Stimulated activated CD4-positive, alpha-beta T cell treated with anti-CD3 and anti-CD28 coated beads, Interleukin-1b, Interleukin-23, amount 100 ng/mL, for 24 hours (primary cell): ENCODE results near the gene CHRND.

Experiments used
- DNase-seq, 4 experiments: peaks; one replicate each; pipeline ENCODE4 v3.0.0-alpha.2; 2020; ENCODE audit warnings: low read depth in 4 of 4, low spot score in 1 of 4

CHRND gene

GRCh38 chr2:232541195-232541960, 15.4 kb downstream of the CHRND start:
- no peak for DNase-seq

DNA sequence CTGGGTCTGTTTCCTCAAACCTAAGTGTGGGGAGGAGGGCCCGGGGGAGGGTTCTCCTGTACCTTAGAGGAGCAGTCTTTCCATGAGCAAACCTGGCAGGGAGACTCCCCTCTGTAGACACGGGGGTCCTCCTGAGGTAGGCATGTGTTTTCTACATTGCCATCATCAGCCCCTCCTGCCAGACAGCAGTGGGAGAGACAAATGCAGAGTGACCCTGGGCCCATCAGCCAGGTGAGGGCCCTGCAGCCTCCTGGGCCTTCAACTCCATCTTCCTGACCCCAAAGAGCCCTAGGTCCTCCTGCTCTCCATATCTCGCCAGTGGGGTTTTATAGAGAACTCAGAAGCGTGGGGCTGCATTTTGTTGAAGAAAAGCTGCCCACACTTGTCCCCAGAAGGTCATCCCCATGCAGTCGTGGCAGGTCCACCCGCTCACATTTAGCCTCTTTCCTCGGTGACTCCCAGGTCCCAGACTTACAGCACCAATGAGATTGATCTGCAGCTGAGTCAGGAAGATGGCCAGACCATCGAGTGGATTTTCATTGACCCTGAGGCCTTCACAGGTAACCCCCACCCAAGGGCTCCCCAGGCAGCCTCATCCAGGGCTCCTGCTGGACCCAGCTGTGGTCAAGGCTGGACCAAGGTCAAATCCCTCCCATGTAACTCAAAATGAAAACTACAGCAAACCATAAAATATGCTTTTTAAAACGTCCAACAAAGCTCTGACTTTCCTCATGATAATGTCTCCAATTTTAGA, 16.2 kb downstream of the CHRND start:
- DNase-seq = no peak

- no peak for DNase-seq
Measured at GRCh38 chr2:232542715-232543467, 16.9 kb downstream of the CHRND start.

DNA sequence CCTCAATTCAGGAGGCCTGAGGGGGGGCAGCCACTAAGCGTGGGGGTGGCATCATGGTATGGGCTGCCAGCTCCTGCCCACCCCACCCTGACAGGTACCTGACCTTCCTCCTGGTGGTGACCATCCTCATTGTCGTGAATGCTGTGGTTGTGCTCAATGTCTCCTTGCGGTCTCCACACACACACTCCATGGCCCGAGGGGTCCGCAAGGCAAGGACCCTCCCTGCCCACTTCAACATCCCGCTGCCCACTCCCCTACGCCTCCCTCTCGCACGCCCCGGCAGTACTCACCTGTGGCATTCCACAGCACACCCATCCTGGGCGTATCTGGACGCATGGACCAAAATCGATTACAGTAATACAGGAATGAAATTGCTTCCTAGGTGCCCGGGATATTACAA, 17.5 kb downstream of the CHRND start:
- no peak for DNase-seq

DNA sequence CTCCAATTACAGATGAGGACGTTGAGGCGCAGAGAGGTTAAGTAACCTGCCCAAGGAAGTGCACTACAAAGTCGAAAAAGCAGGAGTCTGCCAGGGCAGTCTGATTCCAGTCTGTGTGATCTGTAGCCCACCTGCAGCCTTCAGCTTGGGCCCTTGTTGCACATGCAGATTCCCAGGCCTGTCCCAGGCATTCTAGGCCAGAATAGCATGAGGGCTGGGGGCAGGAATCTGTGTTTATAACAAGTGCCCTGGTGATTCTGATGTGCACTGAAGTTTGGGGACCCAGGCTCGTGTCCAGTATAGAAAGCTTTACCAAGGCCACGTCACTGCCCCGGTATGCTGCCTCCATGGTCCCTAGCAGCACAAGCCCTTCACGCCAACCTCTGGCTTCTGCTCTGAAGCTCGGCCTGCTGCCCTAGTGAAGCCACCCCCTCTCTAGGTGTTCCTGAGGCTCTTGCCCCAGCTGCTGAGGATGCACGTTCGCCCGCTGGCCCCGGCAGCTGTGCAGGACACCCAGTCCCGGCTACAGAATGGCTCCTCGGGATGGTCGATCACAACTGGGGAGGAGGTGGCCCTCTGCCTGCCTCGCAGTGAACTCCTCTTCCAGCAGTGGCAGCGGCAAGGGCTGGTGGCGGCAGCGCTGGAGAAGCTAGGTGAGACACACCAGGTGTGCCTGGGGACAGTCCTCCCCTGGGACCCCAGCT, 18.1 kb downstream of the CHRND start:
- DNase-seq = no peak

DNA sequence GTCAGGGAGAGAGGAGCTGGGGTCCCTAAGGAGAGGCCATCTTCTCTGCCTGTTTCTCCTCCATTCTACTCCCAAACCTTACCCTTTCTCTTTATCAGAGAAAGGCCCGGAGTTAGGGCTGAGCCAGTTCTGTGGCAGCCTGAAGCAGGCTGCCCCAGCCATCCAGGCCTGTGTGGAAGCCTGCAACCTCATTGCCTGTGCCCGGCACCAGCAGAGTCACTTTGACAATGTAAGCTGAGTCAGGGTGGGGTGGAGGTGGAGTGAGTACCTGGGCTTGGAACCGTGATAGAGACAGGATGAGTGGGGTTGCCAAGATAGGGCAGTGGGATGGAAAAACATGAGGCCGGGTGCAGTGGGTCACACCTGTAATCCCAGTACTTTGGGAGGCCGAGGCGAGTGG, 18.7 kb downstream of the CHRND start:
- no peak for DNase-seq

DNA sequence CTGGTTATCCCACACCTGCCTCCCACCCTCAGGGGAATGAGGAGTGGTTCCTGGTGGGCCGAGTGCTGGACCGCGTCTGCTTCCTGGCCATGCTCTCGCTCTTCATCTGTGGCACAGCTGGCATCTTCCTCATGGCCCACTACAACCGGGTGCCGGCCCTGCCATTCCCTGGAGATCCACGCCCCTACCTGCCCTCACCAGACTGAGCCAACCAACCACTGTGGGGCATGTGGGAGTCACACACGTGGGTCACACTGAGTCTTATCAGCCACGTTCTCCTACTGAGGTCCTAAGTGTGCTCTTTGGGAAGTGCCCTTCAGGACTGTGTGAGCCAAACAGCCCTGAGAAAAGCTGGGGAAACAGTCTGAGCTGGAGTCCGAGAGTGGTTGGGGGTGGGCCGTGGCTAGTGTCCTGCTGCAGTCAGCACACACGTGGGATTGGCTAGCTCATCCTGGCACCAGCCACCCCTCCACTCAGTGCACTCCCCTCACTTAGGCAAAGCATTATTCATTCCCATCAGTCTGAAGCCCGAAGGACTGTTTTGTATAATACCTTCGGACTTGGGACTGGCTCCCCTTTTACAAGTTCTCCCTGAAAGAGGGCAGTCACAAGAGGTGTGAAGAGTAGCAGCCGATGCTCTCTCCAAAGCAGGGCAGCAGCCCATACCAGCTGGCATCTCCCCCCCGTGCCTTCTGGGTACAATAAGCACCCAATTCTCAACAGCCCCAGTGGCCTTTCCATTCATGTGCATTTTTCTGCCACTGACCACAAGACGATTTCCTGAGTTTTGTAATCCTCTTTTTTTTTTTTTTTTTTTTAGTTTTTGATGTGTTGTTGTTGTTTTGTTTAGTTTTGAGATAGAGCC, 19.8 kb downstream of the CHRND start:
- no peak for DNase-seq

GRCh38 chr2:232547991-232548390, 22.0 kb downstream of the CHRND start:
- DNase-seq = no peak

- no peak for DNase-seq
Measured at GRCh38 chr2:232549655-232550353, 23.8 kb downstream of the CHRND start.

GRCh38 chr2:232550354-232551249, 24.6 kb downstream of the CHRND start, which contains the start of the genes EIF4E2 and TIGD1:
TSS of gene EIF4E2 (plus strand) at chr2:232550689. CDS start at chr2:232550725, 36 bp downstream.
TSS of gene TIGD1 (minus strand) at chr2:232550557. CDS start at chr2:232549882, 675 bp downstream.
- peak; percentile 81 to 90 (median 86) for DNase-seq

DNA sequence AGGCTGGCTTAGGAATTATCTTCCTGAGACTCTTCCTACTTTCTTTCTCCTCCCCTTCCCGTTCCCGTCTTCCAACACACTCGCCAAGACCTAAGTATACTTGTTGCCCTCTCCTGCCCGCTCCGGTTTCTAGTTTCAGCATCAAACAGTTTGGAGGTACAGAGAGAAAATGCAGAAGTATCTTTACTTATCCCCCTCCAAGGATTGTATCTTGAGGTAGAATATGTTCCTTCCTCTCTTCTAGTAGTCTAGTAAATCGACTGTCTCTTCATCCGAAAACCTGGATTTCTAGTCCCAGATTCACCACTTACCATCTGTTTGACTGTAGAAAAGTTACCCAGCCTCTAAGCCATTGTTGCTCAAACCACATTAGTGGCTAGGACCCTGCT, 25.3 kb downstream of the CHRND start:
- no peak for DNase-seq

DNA sequence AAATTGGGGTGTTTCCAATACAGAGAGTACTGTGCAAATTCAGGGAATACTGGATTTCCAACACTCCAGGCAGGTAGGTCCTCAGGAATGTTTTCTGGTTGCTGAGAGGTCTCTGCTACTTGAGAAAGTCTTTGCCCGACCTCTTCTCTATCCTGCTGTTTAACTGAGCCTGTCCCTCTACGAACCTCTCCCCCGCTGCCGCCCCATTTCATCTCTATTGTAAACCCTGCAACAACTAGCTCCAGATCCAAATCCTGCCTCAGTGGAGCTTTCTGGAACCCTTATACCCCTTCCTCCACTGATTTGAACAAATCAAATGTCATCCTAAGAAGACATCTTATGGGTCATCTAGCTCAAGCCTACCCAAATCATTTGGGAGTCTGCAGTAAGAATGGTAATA, 25.8 kb downstream of the CHRND start:
- no peak for DNase-seq

- DNase-seq = no peak
Measured at GRCh38 chr2:232556426-232556825, 30.5 kb downstream of the CHRND start.

GRCh38 chr2:232562515-232563151, 36.7 kb downstream of the CHRND start:
- no peak for DNase-seq

DNA sequence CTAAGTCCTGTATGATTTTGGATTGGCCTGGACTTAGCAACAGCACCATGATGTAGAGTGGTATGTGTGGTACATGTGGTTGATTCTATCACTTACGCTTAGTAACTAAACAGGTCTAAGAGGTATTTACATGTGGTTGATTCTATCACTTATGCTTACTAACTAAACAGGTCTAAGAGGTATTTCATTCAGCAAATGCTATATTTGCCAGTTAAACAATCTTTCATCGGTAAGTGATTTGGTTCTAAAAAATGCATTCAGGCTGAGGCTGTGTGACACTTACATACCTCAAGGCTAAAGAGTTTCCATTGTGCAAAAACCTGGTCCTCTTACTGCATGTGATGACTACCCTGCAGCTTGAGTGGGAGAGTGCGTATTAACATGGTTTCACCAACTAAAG, 37.6 kb downstream of the CHRND start:
- DNase-seq = no peak

- DNase-seq = no peak
Measured at GRCh38 chr2:232567721-232568120, 41.8 kb downstream of the CHRND start.

GRCh38 chr2:232568161-232568560, 42.2 kb downstream of the CHRND start:
- DNase-seq = no peak

DNA sequence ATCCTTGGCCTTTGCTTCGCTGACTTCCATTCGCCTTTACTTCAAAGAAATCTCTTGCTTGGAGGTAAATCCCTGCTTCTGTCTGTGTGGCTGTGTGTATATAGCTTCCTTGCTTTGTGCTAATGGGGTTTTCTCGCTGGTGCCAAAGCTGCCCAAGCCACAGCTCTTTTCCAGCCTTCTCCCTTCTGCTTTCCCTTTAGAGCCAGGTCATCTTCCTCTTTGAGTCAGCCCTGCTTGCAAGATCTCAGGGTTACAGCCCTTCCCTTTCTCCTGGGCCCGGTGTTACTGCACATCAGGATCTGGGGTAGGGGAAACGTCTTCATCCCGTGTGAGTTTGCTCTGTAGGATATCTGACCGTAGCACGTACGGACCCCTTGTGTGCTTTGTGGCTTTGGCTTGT, 43.6 kb downstream of the CHRND start:
- no peak for DNase-seq
